Measurements from ENCODE around the gene GID4. TPM values are rescaled to one million over a fixed set of nuclear protein-coding genes. Genes with fewer than 3 reads are reported as not detected.

The GID4 gene
- total and polyA plus RNA-seq, 2 of the 4 experiments (the other 2 are of a cell fraction) = 3.9 to 5.6 TPM

GRCh38 chr17:18064053-18064452 lies 24.8 kb downstream of the GID4 start:
- H3K27ac ChIP-seq (ENCODE audit: insufficient read depth, low read length) = no peak overlapping the region
- H3K9me1 ChIP-seq (ENCODE audit: insufficient read depth, low read length) = no peaks in the 10 kb centered on the region
- no peak overlapping the region for H3K4me3 ChIP-seq (ENCODE audit: insufficient read depth, low read depth, low read length)
- in situ Hi-C loops (cut with MboI; ENCODE audit: low sequenced_read_pairs) = no loop called here
- ChIA-PET POLR2A (ENCODE audit: unreplicated experiment) (no interaction called here), CTCF (no interaction called here)
- H3K14ac ChIP-seq (replicated peaks; ENCODE audit: low read depth, low read length) = no peak overlapping the region
- H2BK15ac ChIP-seq (ENCODE audit: low read depth, low read length) = no peak overlapping the region
- intact Hi-C loops (cut with micrococcal nuclease) = no loop called here
- H3K9me3 ChIP-seq (ENCODE audit: control insufficient read depth, insufficient read depth, low read length) = no peaks in the 10 kb centered on the region
- H4K20me1 ChIP-seq (ENCODE audit: insufficient read depth, low read length) = no peaks in the 10 kb centered on the region
- H4K8ac ChIP-seq (ENCODE audit: low read depth in 2 of 2, low read length in 2 of 2) = no peak overlapping the region
- no peak overlapping the region for H2BK5ac ChIP-seq (ENCODE audit: low read depth, low read length, poor library complexity, severe bottlenecking)
- WGBS, 2 experiments (ENCODE audit: extremely low coverage in 2 of 2, insufficient read length in 1 of 2) = no CpG with 5 or more reads among the region's 2 CpGs
- DNase-seq = no peak
- no peak overlapping the region for H2AK9ac ChIP-seq (replicated peaks; ENCODE audit: low read depth, low read length, poor library complexity)
- H3K23ac ChIP-seq (ENCODE audit: low read depth, low read length) = no peak overlapping the region
- TF ChIP-seq MXI1 (IDR thresholded peaks at IDR 0.05; ENCODE audit: borderline replicate concordance, low read depth, low read length) (no peak), BHLHE40 (IDR thresholded peaks at IDR 0.05; ENCODE audit: low read depth, low read length) (no peak), CTCF (conservative IDR thresholded peaks at IDR 0.05; ENCODE audit: low read depth, low read length) (no peak), SMC3 (IDR thresholded peaks at IDR 0.05; ENCODE audit: low read depth, low read length) (no peak), RCOR1 (IDR thresholded peaks at IDR 0.05; ENCODE audit: insufficient replicate concordance, low read length) (no peak), RAD21 (IDR thresholded peaks at IDR 0.05; ENCODE audit: low read length) (no peak), RFX5 (IDR thresholded peaks at IDR 0.05; ENCODE audit: low read depth, low read length) (no peak), FOS (IDR thresholded peaks at IDR 0.05; ENCODE audit: low read depth, low read length) (no peak), ELK1 (IDR thresholded peaks at IDR 0.05; ENCODE audit: borderline replicate concordance, low read depth, low read length) (no peak), POLR2A (IDR thresholded peaks at IDR 0.05; ENCODE audit: low read depth, low read length) (no peak), USF2 (IDR thresholded peaks at IDR 0.05; ENCODE audit: low read depth, low read length) (no peak)
- no peak overlapping the region for H3K4ac ChIP-seq (ENCODE audit: low read depth, low read length)
- H3K18ac ChIP-seq (ENCODE audit: low read depth, low read length) = no peak overlapping the region
- BruUV-seq (replicated peaks) = no TSS peak
- H3K4me1 ChIP-seq (ENCODE audit: control insufficient read depth, insufficient read depth, low read length) = no peaks in the 10 kb centered on the region
- H2AFZ ChIP-seq (replicated peaks; ENCODE audit: low read length, poor library complexity) = no peak overlapping the region
- H3K27me3 ChIP-seq (ENCODE audit: control insufficient read depth, insufficient read depth, low read length) = no peaks in the 10 kb centered on the region
- H4K91ac ChIP-seq (ENCODE audit: insufficient read depth, low read depth, low read length) = no peak overlapping the region
- no peak overlapping the region for H2BK120ac ChIP-seq (ENCODE audit: low read depth, low read length)
- H3K79me1 ChIP-seq (ENCODE audit: low read depth in 1 of 2, low read length in 2 of 2) = no peaks in the 10 kb centered on the region
- no peak overlapping the region for H4K5ac ChIP-seq (ENCODE audit: low read depth, low read length)
- no peak overlapping the region for H3K4me2 ChIP-seq (ENCODE audit: low read depth, low read length)
- no peak overlapping the region for H2BK20ac ChIP-seq (ENCODE audit: low read depth, low read length)
- ATAC-seq (ENCODE audit: low read depth) = no peak
- no peak overlapping the region for H2AK5ac ChIP-seq (ENCODE audit: low read depth, low read length)
- dilution Hi-C loops (cut with HindIII; ENCODE audit: low sequenced_read_pairs, unreplicated experiment) = no loop called here
- peaks cover 28% of the 10 kb centered on the region for H3K36me3 ChIP-seq (ENCODE audit: control insufficient read depth, insufficient read depth, low read length)
- no peak overlapping the region for H3K56ac ChIP-seq (ENCODE audit: extremely low read depth, insufficient read depth, low read length)
- no peak overlapping the region for H3K9ac ChIP-seq (ENCODE audit: low read depth, low read length)

Measured in IMR-90 (cell line).